Measurements from ENCODE around the gene HEPHL1. TPM values are rescaled to one million over a fixed set of nuclear protein-coding genes. Genes with fewer than 3 reads are reported as not detected.
A peak's percentile ranks its signal among the peaks of the same experiment; 100 is the strongest.

HEPHL1 gene
- total and polyA plus RNA-seq, 2 donors (not counting 1 experiment from before 2014, with no cell fraction given) = not detected

DNA sequence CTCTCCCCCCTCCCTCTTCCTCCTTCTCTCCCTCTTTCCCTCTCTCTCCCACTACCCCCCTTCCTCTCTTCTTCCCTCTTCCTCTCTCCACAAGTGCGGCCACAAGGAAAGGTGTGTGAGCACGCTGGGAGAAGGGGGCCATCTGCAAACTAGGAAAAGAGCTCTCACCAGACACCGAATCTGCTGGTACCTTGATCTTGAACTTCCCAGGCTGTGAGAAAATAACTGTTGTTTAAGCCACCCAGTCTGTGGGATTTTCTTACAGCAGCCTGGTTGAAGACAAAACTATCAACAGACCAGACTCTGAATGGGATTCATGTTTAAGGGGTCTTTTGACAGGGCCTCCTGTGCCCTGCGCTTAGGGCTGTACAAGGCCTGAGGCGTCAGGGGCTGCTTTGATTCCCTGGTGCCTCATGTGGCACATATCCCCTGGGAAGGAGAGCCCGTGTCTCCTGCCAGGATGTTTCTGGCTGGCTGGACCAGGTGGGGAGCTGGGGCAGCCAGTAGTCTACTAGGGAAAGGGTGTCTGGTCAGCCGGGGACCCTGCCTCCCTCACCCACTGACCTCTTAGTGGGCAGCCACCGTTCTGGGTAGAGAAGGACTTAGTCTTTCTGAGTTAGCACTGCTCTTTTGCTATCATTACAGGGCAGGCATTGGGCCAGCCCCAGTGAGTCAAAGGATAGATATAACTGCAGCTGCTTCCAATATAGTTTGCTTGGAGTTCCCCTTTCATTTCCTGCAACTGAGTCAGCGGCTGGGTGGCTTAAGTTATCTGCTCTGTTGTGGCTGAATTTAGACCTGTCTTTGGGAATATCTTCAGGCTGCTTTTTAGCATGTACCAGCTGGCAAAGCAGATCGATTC lies 113.7 kb downstream of the HEPHL1 start:
- Histone ChIP-seq H3K27me3 (ENCODE audit: control insufficient read depth, insufficient read depth, low read length) (no peaks in the 10 kb centered on the region), H3K79me2 (ENCODE audit: control insufficient read depth, insufficient read depth, low read length) (peaks cover 82% of the 10 kb centered on the region), H3K27ac (ENCODE audit: insufficient read depth, low read length) (peak overlapping the region; percentile 94), H3K4me3 (replicated peaks in 1 of 4; ENCODE audit: control extremely low read depth in 1 of 4, insufficient read depth in 1 of 4, low read depth in 3 of 4, low read length in 4 of 4) (peak overlapping the region; percentile 3 to 47 (median 30)), H3K4me2 (ENCODE audit: extremely low read depth, insufficient read depth, low read length) (peak overlapping the region; percentile 91), H2AFZ (ENCODE audit: low read length) (no peak overlapping the region), H3K4me1 (ENCODE audit: control insufficient read depth, extremely low read depth, insufficient read depth, low read length) (peaks cover 27% of the 10 kb centered on the region), H3K36me3 (ENCODE audit: control insufficient read depth, insufficient read depth, low read length) (no peaks in the 10 kb centered on the region), H4K20me1 (ENCODE audit: control insufficient read depth, extremely low read depth, insufficient read depth, low read length) (no peaks in the 10 kb centered on the region), H3K9ac (ENCODE audit: insufficient read depth, low read length) (peak overlapping the region; percentile 74), H3K9me3 (ENCODE audit: control insufficient read depth, insufficient read depth, low read depth, low read length) (no peaks in the 10 kb centered on the region)
- peak; percentile 82 to 96 for DNase-seq (ENCODE audit: low read depth in 2 of 2)
- TF ChIP-seq, protein P1, sequence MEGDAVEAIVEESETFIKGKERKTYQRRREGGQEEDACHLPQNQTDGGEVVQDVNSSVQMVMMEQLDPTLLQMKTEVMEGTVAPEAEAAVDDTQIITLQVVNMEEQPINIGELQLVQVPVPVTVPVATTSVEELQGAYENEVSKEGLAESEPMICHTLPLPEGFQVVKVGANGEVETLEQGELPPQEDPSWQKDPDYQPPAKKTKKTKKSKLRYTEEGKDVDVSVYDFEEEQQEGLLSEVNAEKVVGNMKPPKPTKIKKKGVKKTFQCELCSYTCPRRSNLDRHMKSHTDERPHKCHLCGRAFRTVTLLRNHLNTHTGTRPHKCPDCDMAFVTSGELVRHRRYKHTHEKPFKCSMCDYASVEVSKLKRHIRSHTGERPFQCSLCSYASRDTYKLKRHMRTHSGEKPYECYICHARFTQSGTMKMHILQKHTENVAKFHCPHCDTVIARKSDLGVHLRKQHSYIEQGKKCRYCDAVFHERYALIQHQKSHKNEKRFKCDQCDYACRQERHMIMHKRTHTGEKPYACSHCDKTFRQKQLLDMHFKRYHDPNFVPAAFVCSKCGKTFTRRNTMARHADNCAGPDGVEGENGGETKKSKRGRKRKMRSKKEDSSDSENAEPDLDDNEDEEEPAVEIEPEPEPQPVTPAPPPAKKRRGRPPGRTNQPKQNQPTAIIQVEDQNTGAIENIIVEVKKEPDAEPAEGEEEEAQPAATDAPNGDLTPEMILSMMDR (conservative IDR thresholded peaks at IDR 0.05 in 1 of 2, IDR thresholded peaks at IDR 0.05 in 1 of 2; ENCODE audit: low read depth in 1 of 2, low read length in 2 of 2) = no peak
- TF ChIP-seq EZH2 (IDR thresholded peaks at IDR 0.05; ENCODE audit: low read length, missing control alignments) = no peak

- H3K36me3 ChIP-seq (ENCODE audit: control insufficient read depth, insufficient read depth, low read length) = no peaks in the 10 kb centered on the region
- H3K79me2 ChIP-seq (ENCODE audit: control insufficient read depth, insufficient read depth, low read length) = peaks cover 75% of the 10 kb centered on the region
- no peak for DNase-seq (ENCODE audit: low read depth in 2 of 2)
- H3K4me2 ChIP-seq (ENCODE audit: extremely low read depth, insufficient read depth, low read length) = no peak overlapping the region
- TF ChIP-seq, protein P1 (conservative IDR thresholded peaks at IDR 0.05 in 1 of 2, IDR thresholded peaks at IDR 0.05 in 1 of 2; ENCODE audit: low read depth in 1 of 2, low read length in 2 of 2) = no peak
- TF ChIP-seq EZH2 (IDR thresholded peaks at IDR 0.05; ENCODE audit: low read length, missing control alignments) = no peak
- H2AFZ ChIP-seq (ENCODE audit: low read length) = no peak overlapping the region
- no peak overlapping the region for H3K4me3 ChIP-seq (replicated peaks in 1 of 4; ENCODE audit: control extremely low read depth in 1 of 4, insufficient read depth in 1 of 4, low read depth in 3 of 4, low read length in 4 of 4)
- H3K9me3 ChIP-seq (ENCODE audit: control insufficient read depth, insufficient read depth, low read depth, low read length) = no peaks in the 10 kb centered on the region
- H4K20me1 ChIP-seq (ENCODE audit: control insufficient read depth, extremely low read depth, insufficient read depth, low read length) = no peaks in the 10 kb centered on the region
- peaks cover 20% of the 10 kb centered on the region for H3K4me1 ChIP-seq (ENCODE audit: control insufficient read depth, extremely low read depth, insufficient read depth, low read length)
- no peaks in the 10 kb centered on the region for H3K27me3 ChIP-seq (ENCODE audit: control insufficient read depth, insufficient read depth, low read length)
- no peak overlapping the region for H3K27ac ChIP-seq (ENCODE audit: insufficient read depth, low read length)
- no peak overlapping the region for H3K9ac ChIP-seq (ENCODE audit: insufficient read depth, low read length)
These were observed 118.3 kb downstream of the HEPHL1 start for GRCh38 chr11:94139416-94139815.

DNA sequence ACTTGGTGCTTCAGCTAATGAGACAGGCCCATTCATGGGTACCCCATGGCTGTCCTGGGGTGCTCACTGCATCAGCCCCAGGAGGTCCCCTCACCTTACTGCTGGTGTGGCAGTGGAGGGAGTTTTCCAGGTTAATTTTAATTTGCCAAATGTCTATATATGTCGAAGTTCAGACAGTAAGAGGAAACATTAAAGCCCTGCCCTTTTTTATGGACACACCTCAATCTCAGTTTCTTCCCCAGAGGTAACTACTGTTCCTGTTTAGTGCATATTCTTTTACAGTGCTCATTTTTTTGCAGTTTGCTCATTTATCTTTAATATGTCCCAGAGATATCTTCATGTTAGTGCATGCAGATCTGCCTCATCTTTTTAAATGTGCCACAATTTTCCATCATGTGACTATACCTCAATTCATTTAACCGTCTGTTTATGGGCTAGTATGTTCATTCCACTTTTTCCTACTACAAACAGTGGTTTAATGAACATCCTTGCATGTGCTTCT lies 119.1 kb downstream of the HEPHL1 start:
- no peak for DNase-seq (ENCODE audit: low read depth in 2 of 2)
- no peaks in the 10 kb centered on the region for H4K20me1 ChIP-seq (ENCODE audit: control insufficient read depth, extremely low read depth, insufficient read depth, low read length)

More for the DNA sequence above, 119.1 kb downstream of the HEPHL1 start:
- no peaks in the 10 kb centered on the region for H3K27me3 ChIP-seq (ENCODE audit: control insufficient read depth, insufficient read depth, low read length)
- TF ChIP-seq, protein P1 (conservative IDR thresholded peaks at IDR 0.05 in 1 of 2, IDR thresholded peaks at IDR 0.05 in 1 of 2; ENCODE audit: low read depth in 1 of 2, low read length in 2 of 2) = no peak
- TF ChIP-seq EZH2 (IDR thresholded peaks at IDR 0.05; ENCODE audit: low read length, missing control alignments) = no peak
- H3K9me3 ChIP-seq (ENCODE audit: control insufficient read depth, insufficient read depth, low read depth, low read length) = no peaks in the 10 kb centered on the region
- H3K79me2 ChIP-seq (ENCODE audit: control insufficient read depth, insufficient read depth, low read length) = peaks cover 77% of the 10 kb centered on the region
- H3K36me3 ChIP-seq (ENCODE audit: control insufficient read depth, insufficient read depth, low read length) = no peaks in the 10 kb centered on the region
- H3K27ac ChIP-seq (ENCODE audit: insufficient read depth, low read length) = no peak overlapping the region
- no peak overlapping the region for H2AFZ ChIP-seq (ENCODE audit: low read length)
- H3K4me2 ChIP-seq (ENCODE audit: extremely low read depth, insufficient read depth, low read length) = no peak overlapping the region
- no peak overlapping the region for H3K9ac ChIP-seq (ENCODE audit: insufficient read depth, low read length)
- no peak overlapping the region for H3K4me3 ChIP-seq (replicated peaks in 1 of 4; ENCODE audit: control extremely low read depth in 1 of 4, insufficient read depth in 1 of 4, low read depth in 3 of 4, low read length in 4 of 4)
- H3K4me1 ChIP-seq (ENCODE audit: control insufficient read depth, extremely low read depth, insufficient read depth, low read length) = peaks cover 14% of the 10 kb centered on the region
